ENCODE measurements around the gene HOXD12.

HOXD12 gene

DNA sequence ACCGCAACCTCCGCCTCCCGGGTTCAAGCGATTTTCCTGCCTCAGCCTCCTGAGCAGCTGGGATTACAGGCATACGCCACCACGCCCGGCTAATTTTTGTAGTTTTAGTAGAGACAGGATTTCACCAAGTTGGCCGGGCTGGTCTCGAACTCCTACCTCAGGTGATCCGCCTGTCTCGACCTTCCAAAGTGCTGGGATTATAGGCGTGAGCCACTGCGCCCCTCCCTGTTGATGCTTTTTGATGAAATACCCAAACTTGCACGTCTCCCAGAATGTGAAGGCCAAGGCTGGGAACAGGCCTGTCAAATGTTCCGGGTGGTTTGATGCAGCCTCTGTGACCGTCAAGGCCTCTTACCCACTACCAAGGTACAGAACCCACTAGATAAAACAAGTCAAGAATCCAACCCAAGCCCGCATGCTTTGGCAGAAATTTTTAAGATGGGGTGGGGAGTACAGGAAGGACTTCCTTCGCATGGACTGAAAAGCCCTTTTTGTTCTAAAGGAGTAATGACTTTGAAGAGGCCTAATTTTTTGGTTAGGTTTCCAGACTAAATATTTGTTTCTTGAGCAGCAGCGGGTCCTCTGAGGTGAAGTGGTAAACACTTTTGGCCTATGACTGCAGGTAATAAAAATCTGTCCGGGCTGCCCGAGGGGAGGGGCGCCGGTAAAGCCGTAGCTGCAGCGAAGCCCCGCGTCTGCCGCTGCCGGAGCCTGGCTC is 12.1 kb upstream of the HOXD12 start:
- H3K4me1 ChIP-seq: no peaks in the 10 kb centered on the region
- TF ChIP-seq, protein P1, sequence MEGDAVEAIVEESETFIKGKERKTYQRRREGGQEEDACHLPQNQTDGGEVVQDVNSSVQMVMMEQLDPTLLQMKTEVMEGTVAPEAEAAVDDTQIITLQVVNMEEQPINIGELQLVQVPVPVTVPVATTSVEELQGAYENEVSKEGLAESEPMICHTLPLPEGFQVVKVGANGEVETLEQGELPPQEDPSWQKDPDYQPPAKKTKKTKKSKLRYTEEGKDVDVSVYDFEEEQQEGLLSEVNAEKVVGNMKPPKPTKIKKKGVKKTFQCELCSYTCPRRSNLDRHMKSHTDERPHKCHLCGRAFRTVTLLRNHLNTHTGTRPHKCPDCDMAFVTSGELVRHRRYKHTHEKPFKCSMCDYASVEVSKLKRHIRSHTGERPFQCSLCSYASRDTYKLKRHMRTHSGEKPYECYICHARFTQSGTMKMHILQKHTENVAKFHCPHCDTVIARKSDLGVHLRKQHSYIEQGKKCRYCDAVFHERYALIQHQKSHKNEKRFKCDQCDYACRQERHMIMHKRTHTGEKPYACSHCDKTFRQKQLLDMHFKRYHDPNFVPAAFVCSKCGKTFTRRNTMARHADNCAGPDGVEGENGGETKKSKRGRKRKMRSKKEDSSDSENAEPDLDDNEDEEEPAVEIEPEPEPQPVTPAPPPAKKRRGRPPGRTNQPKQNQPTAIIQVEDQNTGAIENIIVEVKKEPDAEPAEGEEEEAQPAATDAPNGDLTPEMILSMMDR (IDR thresholded peaks at IDR 0.05; ENCODE audit: low read depth, low read length): no peak

DNA sequence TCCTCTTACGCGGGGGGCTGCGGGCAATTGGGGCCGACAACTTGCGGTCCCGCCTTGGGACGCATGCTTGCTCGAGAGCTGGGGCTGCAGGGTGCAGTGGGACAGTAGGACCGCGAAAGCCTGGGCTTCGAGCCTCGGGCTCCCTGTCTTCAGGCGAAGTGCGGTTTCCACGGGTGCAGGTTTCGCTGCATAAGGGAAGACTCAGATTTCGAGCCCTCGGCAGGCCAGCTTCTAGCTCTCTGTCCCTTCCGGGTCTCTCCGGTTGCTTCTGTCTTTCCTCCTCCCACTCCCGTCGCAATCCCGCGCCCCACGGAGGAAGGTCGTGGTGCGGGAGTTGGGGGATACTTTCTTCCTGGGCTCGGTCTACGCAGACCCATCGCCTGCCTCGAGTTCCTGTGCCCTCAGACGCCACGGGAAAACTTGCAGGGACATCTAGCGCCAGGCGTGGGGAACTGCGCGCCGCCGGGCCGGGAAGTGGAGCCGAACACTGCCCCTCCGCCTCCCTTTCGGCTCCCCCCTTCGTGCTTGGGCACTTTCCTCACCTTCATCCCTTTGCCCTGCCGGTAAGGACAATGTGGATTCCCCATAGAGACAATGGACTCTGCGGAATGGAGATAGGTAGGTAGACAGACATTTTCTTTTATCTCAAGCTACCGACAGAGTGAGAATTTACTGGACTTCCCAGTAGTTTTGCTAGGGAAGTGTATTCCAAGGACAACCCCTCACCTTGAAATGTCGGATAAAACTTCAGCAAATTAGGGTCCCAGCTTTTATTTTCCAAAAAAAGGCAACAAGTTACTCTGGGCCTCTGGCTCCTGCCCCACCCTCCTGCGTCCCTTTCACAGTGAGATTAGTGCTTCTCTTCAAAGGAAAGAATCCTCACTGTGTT is 11.3 kb upstream of the HOXD12 start:
- Histone ChIP-seq H3K27me3 (peaks cover 96% of the 10 kb centered on the region), H3K4me3 (ENCODE audit: low read depth, low read length) (peak overlapping the region; percentile 52), H3K4me1 (no peaks in the 10 kb centered on the region), H3K36me3 (no peaks in the 10 kb centered on the region), H3K9me3 (no peaks in the 10 kb centered on the region)
- DNase-seq: peak; percentile 57
- TF ChIP-seq, protein P1 (IDR thresholded peaks at IDR 0.05; ENCODE audit: low read depth, low read length): peak; percentile 57

More for the DNA sequence above, 12.1 kb upstream of the HOXD12 start:
- Histone ChIP-seq H3K27me3 (peaks cover 96% of the 10 kb centered on the region), H3K9me3 (no peaks in the 10 kb centered on the region), H3K36me3 (no peaks in the 10 kb centered on the region), H3K4me3 (ENCODE audit: low read depth, low read length) (peak overlapping the region; percentile 52)
- no peak for DNase-seq

DNA sequence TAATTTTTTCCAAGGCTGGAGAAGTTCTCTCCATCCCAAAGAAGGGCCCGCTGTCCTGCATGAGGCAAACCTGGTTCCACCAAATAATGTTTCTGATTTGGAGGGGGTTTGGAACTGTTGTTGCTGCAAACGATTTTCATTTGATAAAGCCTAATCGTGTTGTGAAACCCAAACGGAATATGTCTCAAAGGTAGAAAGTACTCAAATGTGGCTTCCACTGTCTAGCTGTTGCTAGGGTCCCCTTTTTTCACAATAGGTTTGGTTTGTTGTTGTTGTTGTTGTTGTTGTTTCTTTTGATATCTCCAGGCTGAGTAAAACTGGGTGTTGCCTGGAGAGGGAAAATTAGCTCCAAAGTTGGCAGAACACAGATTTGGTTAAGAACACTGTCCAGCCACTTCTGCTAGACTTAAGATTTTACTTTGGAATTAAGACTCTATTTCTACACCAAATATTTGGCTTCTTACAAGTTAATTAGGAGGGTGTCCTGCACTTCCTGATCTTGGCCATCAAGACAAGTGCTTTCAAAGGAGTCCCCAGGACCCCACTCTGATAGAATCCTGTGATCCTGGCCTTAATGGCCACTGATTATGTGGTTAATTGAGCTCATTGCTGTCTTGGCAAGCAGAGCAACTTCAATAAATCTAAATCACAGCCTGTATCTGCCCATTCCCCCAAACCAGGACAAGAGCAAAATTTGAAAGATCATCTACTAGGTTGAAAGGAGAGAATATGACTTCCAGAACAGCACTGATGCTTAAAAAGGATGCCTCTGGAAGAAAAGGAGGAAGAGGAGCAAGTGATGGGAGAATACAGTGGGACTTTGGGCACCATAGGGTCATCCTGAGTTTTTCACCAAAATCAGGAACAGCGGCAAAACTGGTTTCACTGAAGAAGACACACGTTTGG is 10.4 kb upstream of the HOXD12 start:
- TF ChIP-seq, protein P1 (IDR thresholded peaks at IDR 0.05; ENCODE audit: low read depth, low read length): no peak
- peaks cover 96% of the 10 kb centered on the region for H3K27me3 ChIP-seq
- H3K4me1 ChIP-seq: no peaks in the 10 kb centered on the region
- DNase-seq: no peak
- H3K4me3 ChIP-seq (ENCODE audit: low read depth, low read length): no peak overlapping the region
- H3K9me3 ChIP-seq: no peaks in the 10 kb centered on the region
- H3K36me3 ChIP-seq: no peaks in the 10 kb centered on the region

DNA sequence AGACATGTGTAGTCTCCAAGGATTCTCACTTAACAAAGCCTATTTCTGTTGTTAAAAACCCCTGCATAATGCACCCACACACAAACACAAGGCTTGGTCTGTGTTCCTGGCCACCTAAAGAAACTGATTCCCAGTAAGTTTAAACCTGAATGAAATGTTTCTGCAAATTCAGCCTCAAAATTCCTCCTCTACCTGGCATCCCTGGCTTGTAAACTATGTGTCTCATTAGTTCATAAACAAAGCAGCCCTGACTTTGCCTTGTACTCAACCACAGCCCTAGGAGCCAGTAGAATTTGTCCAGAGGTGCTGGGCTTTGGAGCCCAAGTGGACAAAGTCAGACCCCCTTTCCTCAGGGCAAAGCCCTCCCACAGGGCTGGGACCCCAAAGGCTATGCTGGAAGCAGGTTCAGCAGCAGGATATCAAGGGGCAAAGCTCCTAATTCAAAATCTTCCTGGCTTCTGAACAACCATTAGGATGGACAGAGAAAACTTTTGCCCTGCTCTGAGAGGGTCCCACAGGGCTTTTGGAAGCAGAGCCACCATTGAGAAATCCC is 9.7 kb upstream of the HOXD12 start:
- DNase-seq: no peak
- H3K4me1 ChIP-seq: peaks cover under 1% of the 10 kb centered on the region; the same call in 1 of the 2 replicates
- no peaks in the 10 kb centered on the region for H3K36me3 ChIP-seq
- peaks cover 98% of the 10 kb centered on the region for H3K27me3 ChIP-seq
- TF ChIP-seq, protein P1 (IDR thresholded peaks at IDR 0.05; ENCODE audit: low read depth, low read length): no peak
- no peak overlapping the region for H3K4me3 ChIP-seq (ENCODE audit: low read depth, low read length)
- H3K9me3 ChIP-seq: no peaks in the 10 kb centered on the region

DNA sequence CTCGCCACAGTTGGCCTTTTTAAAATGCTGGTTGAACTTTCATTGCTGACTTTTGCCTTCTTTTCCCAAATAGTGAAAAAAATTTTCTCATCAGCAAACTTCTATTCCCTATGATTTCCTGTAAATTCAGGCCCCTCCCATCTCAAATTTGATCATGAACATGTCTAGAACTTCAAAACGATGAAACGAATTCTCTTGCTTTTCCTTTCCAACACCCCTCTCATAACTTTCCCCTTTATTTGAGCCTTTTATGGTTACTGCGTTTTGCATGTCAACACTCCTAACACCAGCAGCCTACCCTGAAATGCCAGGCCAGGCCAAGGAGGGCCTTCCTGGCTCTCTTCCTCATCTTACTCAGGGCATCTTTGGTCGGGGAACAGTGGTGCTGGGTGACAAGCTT is 8.7 kb upstream of the HOXD12 start:
- Histone ChIP-seq H3K4me1 (peaks cover 3% of the 10 kb centered on the region; the same call in 1 of the 2 replicates), H3K27me3 (peaks cover 96% of the 10 kb centered on the region), H3K9me3 (no peaks in the 10 kb centered on the region), H3K36me3 (no peaks in the 10 kb centered on the region), H3K4me3 (ENCODE audit: low read depth, low read length) (no peak overlapping the region)
- TF ChIP-seq, protein P1 (IDR thresholded peaks at IDR 0.05; ENCODE audit: low read depth, low read length): no peak
- no peak for DNase-seq

Data from BE2C (cell line).